Loucy (cell line): ENCODE measurements around the gene DIP2B.

Source experiments
- CTCF ChIP-seq: fragments of 200-600 bp; sonication (generic); conservative IDR thresholded peaks from 2 replicates; pipeline ENCODE4 v1.5.1; 2014; ENCODE audit warnings: mild to moderate bottlenecking, antibody characterized with exemption, low read length
- EZH2phosphoT487 ChIP-seq: fragments of 200-600 bp; IDR thresholded peaks from 2 replicates; pipeline ENCODE4 v1.6.1; 2018; ENCODE audit warnings: antibody characterized with exemption, mild to moderate bottlenecking, moderate library complexity, borderline replicate concordance

GRCh38 chr12:50569321-50569720 is 64.5 kb downstream of the DIP2B start:
- TF ChIP-seq CTCF (no peak), EZH2phosphoT487 (no peak)
